ENCODE data around the gene ACTRT2.

Gene ACTRT2

DNA sequence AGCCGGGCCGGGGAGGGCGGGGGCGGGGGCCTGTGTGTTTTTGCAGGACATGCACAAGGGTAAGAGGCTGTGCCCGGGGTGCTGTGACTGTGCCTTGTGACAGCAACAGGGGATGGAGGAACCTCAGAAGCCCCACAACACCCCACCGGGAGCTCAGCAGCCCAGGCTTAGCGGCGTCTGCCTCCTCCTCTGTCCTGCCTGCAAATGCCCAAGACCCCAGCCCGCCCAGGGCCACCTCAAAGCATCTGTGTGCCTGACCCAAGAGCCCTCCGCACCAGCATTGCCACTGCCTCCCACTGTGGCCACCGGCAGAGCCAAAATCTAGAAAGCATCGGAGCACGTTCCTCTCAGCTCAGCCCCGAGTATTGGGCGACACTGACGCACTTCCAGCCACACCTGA, 2.7 kb upstream of the ACTRT2 start:
- Histone ChIP-seq H3K4me1 (ENCODE audit: control insufficient read depth in 1 of 2, insufficient read depth in 2 of 2, low read length in 2 of 2) (peaks cover 4 to 7% of the 10 kb centered on the region in 2 donors), H3K9me3 (ENCODE audit: control insufficient read depth in 1 of 2, low read length in 2 of 2) (no peaks in the 10 kb centered on the region), H3K4me3 (ENCODE audit: low read depth in 1 of 2, low read length in 2 of 2) (no peak overlapping the region), H3K36me3 (ENCODE audit: control insufficient read depth in 1 of 2, insufficient read depth in 2 of 2, low read length in 2 of 2) (no peaks in the 10 kb centered on the region), H3K9ac (ENCODE audit: low read depth in 1 of 2, low read length in 2 of 2) (no peak overlapping the region), H3K27ac (ENCODE audit: low read depth, low read length) (no peak overlapping the region), H3K27me3 (ENCODE audit: control insufficient read depth in 1 of 2, insufficient read depth in 2 of 2, low read length in 2 of 2) (peaks cover 0 to 3% of the 10 kb centered on the region in 2 donors)

DNA sequence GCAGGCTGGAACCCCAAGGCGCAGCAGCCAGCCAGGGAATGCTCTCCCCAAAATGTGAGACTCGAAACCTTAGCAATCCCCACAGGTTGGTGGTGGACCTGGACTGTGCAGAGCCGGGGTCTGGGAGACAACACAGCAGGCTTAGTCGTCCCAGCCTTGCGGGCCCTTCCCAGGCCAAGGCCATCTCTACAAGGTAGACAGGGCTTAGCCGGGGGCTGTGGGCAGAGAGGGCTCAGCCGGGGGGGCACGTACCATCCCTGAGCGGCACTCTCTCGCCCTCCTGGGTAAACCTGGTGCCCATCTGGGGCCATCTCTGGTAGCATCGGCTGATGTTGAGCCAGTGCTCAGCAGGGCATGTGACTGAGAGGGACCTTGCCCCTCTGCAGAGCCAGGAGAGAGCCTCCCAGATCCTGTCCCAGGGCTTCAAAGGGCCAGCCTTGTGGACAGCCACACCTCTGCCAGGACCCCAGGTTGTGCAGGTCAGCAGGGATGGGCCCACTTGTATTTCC, 2.2 kb upstream of the ACTRT2 start:
- peaks cover 0 to 3% of the 10 kb centered on the region in 2 donors for H3K27me3 ChIP-seq (ENCODE audit: control insufficient read depth in 1 of 2, insufficient read depth in 2 of 2, low read length in 2 of 2)
- no peaks in the 10 kb centered on the region for H3K36me3 ChIP-seq (ENCODE audit: control insufficient read depth in 1 of 2, insufficient read depth in 2 of 2, low read length in 2 of 2)
- H3K4me3 ChIP-seq (ENCODE audit: low read depth in 1 of 2, low read length in 2 of 2), result no peak overlapping the region
- no peak overlapping the region for H3K9ac ChIP-seq (ENCODE audit: low read depth in 1 of 2, low read length in 2 of 2)
- peaks cover 4 to 7% of the 10 kb centered on the region in 2 donors for H3K4me1 ChIP-seq (ENCODE audit: control insufficient read depth in 1 of 2, insufficient read depth in 2 of 2, low read length in 2 of 2)
- no peaks in the 10 kb centered on the region for H3K9me3 ChIP-seq (ENCODE audit: control insufficient read depth in 1 of 2, low read length in 2 of 2)
- H3K27ac ChIP-seq (ENCODE audit: low read depth, low read length), result no peak overlapping the region

DNA sequence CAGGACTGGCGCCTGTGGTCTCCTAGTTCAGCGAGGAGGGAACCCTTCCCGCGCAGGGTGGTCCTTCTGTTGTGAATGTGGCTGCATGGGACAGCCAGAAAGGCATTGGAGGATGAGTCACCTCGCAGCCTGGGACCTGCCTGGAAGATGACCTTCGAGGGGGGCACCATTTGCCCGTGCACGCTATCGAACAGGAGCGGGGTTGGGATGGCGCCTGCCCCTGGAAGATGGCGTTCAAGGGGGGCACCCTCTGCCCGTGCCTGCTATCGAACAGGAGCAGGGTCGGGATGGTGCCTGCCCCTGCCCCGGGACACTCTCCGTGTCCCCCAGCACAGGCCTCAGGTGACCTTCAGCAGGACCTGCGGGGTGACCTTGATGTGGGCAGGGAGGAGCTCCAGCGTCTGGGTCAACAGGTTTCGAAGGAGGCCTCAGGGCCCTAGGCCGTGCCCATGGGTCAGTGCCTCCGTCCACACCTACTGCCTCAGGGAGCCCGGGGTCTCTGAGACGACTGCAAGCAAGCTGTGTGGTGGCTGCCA, 1.7 kb upstream of the ACTRT2 start:
- no peak overlapping the region for H3K9ac ChIP-seq (ENCODE audit: low read depth in 1 of 2, low read length in 2 of 2)
- H3K27me3 ChIP-seq (ENCODE audit: control insufficient read depth in 1 of 2, insufficient read depth in 2 of 2, low read length in 2 of 2), result peaks cover 0 to 3% of the 10 kb centered on the region in 2 donors
- peaks cover 4 to 7% of the 10 kb centered on the region in 2 donors for H3K4me1 ChIP-seq (ENCODE audit: control insufficient read depth in 1 of 2, insufficient read depth in 2 of 2, low read length in 2 of 2)
- H3K9me3 ChIP-seq (ENCODE audit: control insufficient read depth in 1 of 2, low read length in 2 of 2), result no peaks in the 10 kb centered on the region
- H3K36me3 ChIP-seq (ENCODE audit: control insufficient read depth in 1 of 2, insufficient read depth in 2 of 2, low read length in 2 of 2), result no peaks in the 10 kb centered on the region
- H3K27ac ChIP-seq (ENCODE audit: low read depth, low read length), result no peak overlapping the region
- no peak overlapping the region for H3K4me3 ChIP-seq (ENCODE audit: low read depth in 1 of 2, low read length in 2 of 2)

DNA sequence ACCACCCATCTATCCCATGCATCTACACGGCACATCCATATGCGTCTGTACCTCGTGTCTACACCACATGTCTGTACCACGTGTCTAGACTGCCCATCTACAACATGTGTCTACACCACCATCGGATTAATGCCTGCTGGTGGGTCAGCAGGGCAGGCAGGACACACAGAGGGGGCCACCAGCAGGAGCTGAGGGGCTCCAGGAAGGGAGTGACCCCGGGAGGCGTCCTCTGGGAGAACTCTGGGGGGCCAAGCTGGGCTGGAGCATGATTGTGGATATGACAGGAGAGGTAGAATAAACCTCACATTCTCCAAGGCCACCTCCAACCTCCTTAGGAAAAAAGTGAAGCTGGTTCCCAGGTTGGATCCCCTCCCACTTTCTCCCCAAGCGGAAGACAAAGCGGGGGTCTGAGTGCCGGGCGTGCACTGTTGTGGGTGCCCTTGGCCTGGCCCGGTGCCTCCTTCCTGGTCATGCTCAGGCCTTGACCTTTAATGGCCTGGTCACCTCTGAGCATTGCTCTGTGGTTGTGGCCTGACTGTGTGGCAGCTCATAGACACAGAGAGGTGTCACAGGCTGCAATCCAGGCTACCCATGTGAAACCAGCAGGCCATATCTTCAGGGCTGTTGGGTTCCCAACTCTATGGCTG, 881 bp upstream of the ACTRT2 start:
- Histone ChIP-seq H3K4me3 (ENCODE audit: low read depth in 1 of 2, low read length in 2 of 2) (no peak overlapping the region), H3K36me3 (ENCODE audit: control insufficient read depth in 1 of 2, insufficient read depth in 2 of 2, low read length in 2 of 2) (no peaks in the 10 kb centered on the region), H3K9ac (ENCODE audit: low read depth in 1 of 2, low read length in 2 of 2) (no peak overlapping the region), H3K4me1 (ENCODE audit: control insufficient read depth in 1 of 2, insufficient read depth in 2 of 2, low read length in 2 of 2) (peaks cover 4 to 7% of the 10 kb centered on the region in 2 donors), H3K27ac (ENCODE audit: low read depth, low read length) (no peak overlapping the region), H3K9me3 (ENCODE audit: control insufficient read depth in 1 of 2, low read length in 2 of 2) (no peaks in the 10 kb centered on the region), H3K27me3 (ENCODE audit: control insufficient read depth in 1 of 2, insufficient read depth in 2 of 2, low read length in 2 of 2) (peaks cover 0 to 3% of the 10 kb centered on the region in 2 donors)

DNA sequence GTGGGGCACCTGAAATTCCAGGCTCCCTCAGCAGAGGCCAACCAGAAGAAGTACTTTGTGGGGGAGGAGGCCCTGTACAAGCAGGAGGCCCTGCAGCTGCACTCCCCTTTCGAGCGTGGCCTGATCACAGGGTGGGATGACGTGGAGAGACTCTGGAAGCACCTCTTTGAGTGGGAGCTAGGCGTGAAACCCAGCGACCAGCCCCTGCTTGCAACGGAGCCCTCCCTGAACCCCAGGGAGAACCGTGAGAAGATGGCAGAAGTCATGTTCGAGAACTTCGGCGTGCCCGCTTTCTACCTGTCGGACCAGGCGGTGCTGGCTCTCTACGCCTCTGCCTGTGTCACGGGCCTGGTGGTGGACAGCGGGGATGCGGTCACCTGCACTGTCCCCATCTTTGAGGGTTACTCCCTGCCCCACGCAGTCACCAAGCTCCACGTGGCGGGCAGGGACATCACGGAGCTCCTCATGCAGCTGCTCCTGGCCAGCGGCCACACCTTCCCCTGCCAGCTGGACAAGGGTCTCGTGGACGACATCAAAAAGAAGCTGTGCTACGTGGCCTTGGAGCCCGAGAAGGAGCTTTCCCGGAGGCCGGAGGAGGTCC, 634 bp downstream of the ACTRT2 start:
- Histone ChIP-seq H3K27me3 (ENCODE audit: control insufficient read depth in 1 of 2, insufficient read depth in 2 of 2, low read length in 2 of 2) (peaks cover 0 to 3% of the 10 kb centered on the region in 2 donors), H3K4me1 (ENCODE audit: control insufficient read depth in 1 of 2, insufficient read depth in 2 of 2, low read length in 2 of 2) (peaks cover 4 to 7% of the 10 kb centered on the region in 2 donors), H3K36me3 (ENCODE audit: control insufficient read depth in 1 of 2, insufficient read depth in 2 of 2, low read length in 2 of 2) (no peaks in the 10 kb centered on the region)

DNA sequence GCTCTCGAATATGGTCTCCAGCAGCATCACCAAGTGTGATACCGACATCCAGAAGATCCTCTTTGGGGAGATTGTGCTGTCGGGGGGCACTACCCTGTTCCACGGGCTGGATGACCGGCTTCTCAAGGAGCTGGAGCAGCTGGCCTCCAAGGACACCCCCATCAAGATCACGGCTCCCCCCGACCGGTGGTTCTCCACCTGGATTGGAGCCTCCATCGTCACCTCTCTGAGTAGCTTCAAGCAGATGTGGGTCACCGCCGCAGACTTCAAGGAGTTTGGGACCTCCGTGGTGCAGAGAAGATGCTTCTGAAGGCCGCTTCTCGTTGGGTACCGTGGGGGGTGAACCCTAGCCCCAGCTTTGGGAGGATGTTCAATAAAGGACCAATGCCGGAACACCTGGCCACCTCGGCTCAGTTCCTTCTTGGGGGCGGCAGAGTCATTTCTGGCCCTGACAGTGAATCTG, 1.3 kb downstream of the ACTRT2 start:
- Histone ChIP-seq H3K4me1 (ENCODE audit: control insufficient read depth in 1 of 2, insufficient read depth in 2 of 2, low read length in 2 of 2) (peaks cover 1 to 3% of the 10 kb centered on the region in 2 donors), H3K36me3 (ENCODE audit: control insufficient read depth in 1 of 2, insufficient read depth in 2 of 2, low read length in 2 of 2) (no peaks in the 10 kb centered on the region), H3K27me3 (ENCODE audit: control insufficient read depth in 1 of 2, insufficient read depth in 2 of 2, low read length in 2 of 2) (peaks cover 0 to 3% of the 10 kb centered on the region in 2 donors), H3K27ac (ENCODE audit: low read depth, low read length) (no peak overlapping the region), H3K9ac (ENCODE audit: low read depth in 1 of 2, low read length in 2 of 2) (no peak overlapping the region), H3K9me3 (ENCODE audit: control insufficient read depth in 1 of 2, low read length in 2 of 2) (no peaks in the 10 kb centered on the region), H3K4me3 (ENCODE audit: low read depth in 1 of 2, low read length in 2 of 2) (no peak overlapping the region)

More for the DNA sequence above, 634 bp downstream of the ACTRT2 start:
- H3K27ac ChIP-seq (ENCODE audit: low read depth, low read length), result no peak overlapping the region
- H3K9ac ChIP-seq (ENCODE audit: low read depth in 1 of 2, low read length in 2 of 2), result no peak overlapping the region
- H3K9me3 ChIP-seq (ENCODE audit: control insufficient read depth in 1 of 2, low read length in 2 of 2), result no peaks in the 10 kb centered on the region
- no peak overlapping the region for H3K4me3 ChIP-seq (ENCODE audit: low read depth in 1 of 2, low read length in 2 of 2)

DNA sequence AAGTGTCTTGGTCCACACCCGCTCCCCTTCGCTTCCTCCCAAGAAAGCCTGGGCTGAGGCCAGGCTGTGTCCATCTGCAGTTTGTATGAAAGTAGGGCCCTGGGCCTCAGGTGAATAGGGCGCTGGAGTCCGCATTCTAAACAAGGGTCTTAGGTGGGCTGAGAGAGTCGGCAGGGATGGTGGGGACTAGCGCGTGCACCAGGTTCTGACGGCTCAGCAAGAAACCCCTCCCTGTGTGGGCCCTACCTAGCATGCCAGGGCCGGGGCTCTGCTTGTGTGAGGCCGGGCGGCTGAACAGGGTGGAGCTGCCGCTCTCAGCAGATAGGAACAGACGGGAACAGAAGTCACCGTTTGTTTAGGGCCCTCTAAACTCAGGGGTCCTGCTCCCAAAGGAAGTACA, 1.7 kb downstream of the ACTRT2 start:
- H3K4me3 ChIP-seq (ENCODE audit: low read depth in 1 of 2, low read length in 2 of 2), result no peak overlapping the region
- H3K27me3 ChIP-seq (ENCODE audit: control insufficient read depth in 1 of 2, insufficient read depth in 2 of 2, low read length in 2 of 2), result peaks cover 0 to 4% of the 10 kb centered on the region in 2 donors
- no peak overlapping the region for H3K27ac ChIP-seq (ENCODE audit: low read depth, low read length)
- H3K4me1 ChIP-seq (ENCODE audit: control insufficient read depth in 1 of 2, insufficient read depth in 2 of 2, low read length in 2 of 2), result no peaks in the 10 kb centered on the region
- no peaks in the 10 kb centered on the region for H3K36me3 ChIP-seq (ENCODE audit: control insufficient read depth in 1 of 2, insufficient read depth in 2 of 2, low read length in 2 of 2)
- no peaks in the 10 kb centered on the region for H3K9me3 ChIP-seq (ENCODE audit: control insufficient read depth in 1 of 2, low read length in 2 of 2)
- H3K9ac ChIP-seq (ENCODE audit: low read depth in 1 of 2, low read length in 2 of 2), result no peak overlapping the region

DNA sequence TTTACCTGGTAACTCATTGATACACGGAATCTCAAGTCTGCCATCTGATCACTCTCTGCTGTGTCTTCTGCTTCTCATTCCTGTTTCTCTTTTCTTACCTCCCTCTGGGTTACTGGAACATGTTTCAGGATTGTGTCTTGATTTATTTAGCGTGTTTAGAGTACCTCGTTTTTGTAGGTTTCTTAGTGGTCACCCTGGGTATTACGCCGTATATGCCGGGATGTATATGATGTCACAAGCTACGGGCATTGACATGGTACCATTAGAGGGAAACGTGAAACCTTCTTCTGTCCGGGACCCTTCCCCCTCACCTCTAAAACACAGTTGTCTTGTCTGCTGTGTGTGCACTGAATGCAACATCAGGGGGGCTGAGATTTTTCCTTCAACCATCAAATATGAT, 2.8 kb downstream of the ACTRT2 start:
- no peaks in the 10 kb centered on the region for H3K36me3 ChIP-seq (ENCODE audit: control insufficient read depth in 1 of 2, insufficient read depth in 2 of 2, low read length in 2 of 2)
- H3K27ac ChIP-seq (ENCODE audit: low read depth, low read length), result no peak overlapping the region
- H3K27me3 ChIP-seq (ENCODE audit: control insufficient read depth in 1 of 2, insufficient read depth in 2 of 2, low read length in 2 of 2), result peaks cover 8 to 12% of the 10 kb centered on the region in 2 donors
- H3K4me1 ChIP-seq (ENCODE audit: control insufficient read depth in 1 of 2, insufficient read depth in 2 of 2, low read length in 2 of 2), result no peaks in the 10 kb centered on the region
- no peaks in the 10 kb centered on the region for H3K9me3 ChIP-seq (ENCODE audit: control insufficient read depth in 1 of 2, low read length in 2 of 2)
- no peak overlapping the region for H3K4me3 ChIP-seq (ENCODE audit: low read depth in 1 of 2, low read length in 2 of 2)
- H3K9ac ChIP-seq (ENCODE audit: low read depth in 1 of 2, low read length in 2 of 2), result no peak overlapping the region

DNA sequence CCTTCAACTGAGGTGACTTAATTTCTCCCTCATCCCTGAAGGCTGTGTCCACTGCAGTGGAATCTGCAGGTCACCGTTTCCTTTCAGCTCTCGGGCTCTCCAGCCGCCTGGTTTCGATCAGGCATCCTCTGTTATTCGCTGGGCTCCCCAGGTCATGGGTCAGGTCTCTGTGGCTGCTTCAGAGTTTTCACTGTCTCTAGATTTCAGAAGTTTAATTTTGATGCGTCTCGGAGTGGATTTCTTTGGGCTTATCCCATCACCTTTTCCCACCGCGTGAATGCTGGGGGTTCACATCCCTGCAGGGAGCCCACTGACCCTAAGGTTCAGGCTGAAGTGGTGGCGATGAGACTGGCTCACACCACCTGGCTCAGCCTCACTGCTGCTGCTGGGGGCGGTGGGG, 3.3 kb downstream of the ACTRT2 start:
- Histone ChIP-seq H3K4me1 (ENCODE audit: control insufficient read depth in 1 of 2, insufficient read depth in 2 of 2, low read length in 2 of 2) (no peaks in the 10 kb centered on the region), H3K27me3 (ENCODE audit: control insufficient read depth in 1 of 2, insufficient read depth in 2 of 2, low read length in 2 of 2) (peaks cover 8 to 17% of the 10 kb centered on the region in 2 donors), H3K36me3 (ENCODE audit: control insufficient read depth in 1 of 2, insufficient read depth in 2 of 2, low read length in 2 of 2) (no peaks in the 10 kb centered on the region), H3K9ac (ENCODE audit: low read depth in 1 of 2, low read length in 2 of 2) (no peak overlapping the region), H3K9me3 (ENCODE audit: control insufficient read depth in 1 of 2, low read length in 2 of 2) (no peaks in the 10 kb centered on the region), H3K27ac (ENCODE audit: low read depth, low read length) (no peak overlapping the region), H3K4me3 (ENCODE audit: low read depth in 1 of 2, low read length in 2 of 2) (no peak overlapping the region)

DNA sequence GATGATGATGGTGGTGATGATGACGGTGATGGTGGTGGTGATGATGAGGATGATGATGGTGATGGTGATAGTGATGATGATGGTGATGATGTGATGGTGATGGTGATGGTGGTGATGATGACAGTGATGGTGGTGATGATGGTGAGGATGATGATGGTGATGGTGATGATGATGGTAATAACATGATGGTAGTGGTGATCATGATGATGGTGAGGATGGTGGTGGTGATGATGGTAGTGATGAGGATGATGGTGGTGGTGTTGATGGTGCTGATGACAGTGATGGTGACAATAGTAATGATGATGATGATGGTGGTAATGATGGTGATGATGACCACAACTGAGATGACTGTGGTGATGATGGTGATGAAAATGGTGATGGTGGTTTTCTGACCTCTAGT, 4.9 kb downstream of the ACTRT2 start:
- Histone ChIP-seq H3K27ac (ENCODE audit: low read depth, low read length) (no peak overlapping the region), H3K4me3 (ENCODE audit: low read depth in 1 of 2, low read length in 2 of 2) (no peak overlapping the region), H3K9me3 (ENCODE audit: control insufficient read depth in 1 of 2, low read length in 2 of 2) (no peaks in the 10 kb centered on the region), H3K27me3 (ENCODE audit: control insufficient read depth in 1 of 2, insufficient read depth in 2 of 2, low read length in 2 of 2) (peaks cover 8 to 18% of the 10 kb centered on the region in 2 donors), H3K36me3 (ENCODE audit: control insufficient read depth in 1 of 2, insufficient read depth in 2 of 2, low read length in 2 of 2) (no peaks in the 10 kb centered on the region), H3K4me1 (ENCODE audit: control insufficient read depth in 1 of 2, insufficient read depth in 2 of 2, low read length in 2 of 2) (no peaks in the 10 kb centered on the region), H3K9ac (ENCODE audit: low read depth in 1 of 2, low read length in 2 of 2) (no peak overlapping the region)
